Keratinocyte (primary cell): ENCODE data around the gene RNF149. TPM values are rescaled to one million over a fixed set of nuclear protein-coding genes. Genes with fewer than 3 reads are reported as not detected.

Experiments used
- DNase-seq: peaks from one replicate; pipeline ENCODE4 v3.0.0-alpha.2; 2011; ENCODE audit warnings: low read depth, missing footprints, low spot score
- FAIRE-seq: peaks from 2 replicates; lab custom pipeline; 2011; peaks lifted over from hg19 to GRCh38; lab: Jason Lieb, UNC
- H2AFZ ChIP-seq: 2 replicates; pipeline ENCODE4 v1.6.0; 2012; ENCODE audit warnings: low read length, control low read depth, inconsistent platforms; ENCODE audit not compliant: control insufficient read depth
- H3K27ac ChIP-seq: 2 replicates; pipeline ENCODE4 v1.5.1; 2011; ENCODE audit warnings: low read length; ENCODE audit not compliant: control insufficient read depth, insufficient read depth
- H3K27me3 ChIP-seq: 3 replicates; pipeline ENCODE4 v1.6.0; 2011; ENCODE audit warnings: low read length; ENCODE audit not compliant: control insufficient read depth, insufficient read depth; ENCODE audit errors: extremely low read depth
- H3K36me3 ChIP-seq, 2 experiments: 2 replicates in 1 of 2; 3 replicates in 1 of 2; pipeline ENCODE4 v1.5.1; 2011; ENCODE audit warnings: low read length in 2 of 2, mild to moderate bottlenecking in 1 of 2; ENCODE audit not compliant: control insufficient read depth in 2 of 2, insufficient read depth in 2 of 2; ENCODE audit errors: extremely low read depth in 1 of 2
- H3K4me1 ChIP-seq: 3 replicates; pipeline ENCODE4 v1.5.1; 2011; ENCODE audit warnings: low read length; ENCODE audit not compliant: control insufficient read depth, insufficient read depth; ENCODE audit errors: extremely low read depth
- H3K4me2 ChIP-seq: 3 replicates; pipeline ENCODE4 v1.6.0; 2011; ENCODE audit warnings: low read depth, low read length; ENCODE audit not compliant: control insufficient read depth, insufficient read depth; ENCODE audit errors: extremely low read depth
- H3K4me3 ChIP-seq, 3 experiments: fragments of 200-600 bp in 1 of 3; sonication (generic) in 1 of 3; 2 replicates in 2 of 3; 3 replicates in 1 of 3; pipeline ENCODE4 v1.5.1; 2011 to 2016; ENCODE audit warnings: low read length in 3 of 3, mild to moderate bottlenecking in 3 of 3, control low read depth in 2 of 3, inconsistent platforms in 1 of 3, low read depth in 1 of 3, mixed read lengths in 1 of 3, mixed run types in 1 of 3, moderate library complexity in 1 of 3; ENCODE audit not compliant: control insufficient read depth in 2 of 3, insufficient read depth in 2 of 3; ENCODE audit errors: extremely low read depth in 1 of 3
- H3K79me2 ChIP-seq: 2 replicates; pipeline ENCODE4 v1.6.0; 2012; ENCODE audit warnings: low read length; ENCODE audit not compliant: control insufficient read depth, insufficient read depth
- H3K9ac ChIP-seq: 3 replicates; pipeline ENCODE4 v1.6.0; 2011; ENCODE audit warnings: low read length; ENCODE audit not compliant: control insufficient read depth, insufficient read depth; ENCODE audit errors: extremely low read depth
- H3K9me1 ChIP-seq: 3 replicates; pipeline ENCODE4 v1.6.0; 2011; ENCODE audit warnings: low read length; ENCODE audit not compliant: control insufficient read depth, insufficient read depth; ENCODE audit errors: extremely low read depth
- H3K9me3 ChIP-seq: 2 replicates; pipeline ENCODE4 v1.5.1; 2012; ENCODE audit warnings: low read depth, low read length; ENCODE audit not compliant: control insufficient read depth
- H4K20me1 ChIP-seq: 3 replicates; pipeline ENCODE4 v1.6.0; 2011; ENCODE audit warnings: low read length; ENCODE audit not compliant: control insufficient read depth, insufficient read depth; ENCODE audit errors: extremely low read depth
- CTCF ChIP-seq, 3 experiments: IDR thresholded peaks in 1 of 3; conservative IDR thresholded peaks in 1 of 3; optimal IDR thresholded peaks in 1 of 3; 2 replicates in 2 of 3; 3 replicates in 1 of 3; pipeline versions ENCODE3 to v1.5.1; 2011; ENCODE audit warnings: low read length in 3 of 3, mild to moderate bottlenecking in 3 of 3, moderate library complexity in 2 of 3, control low read depth in 1 of 3, inconsistent platforms in 1 of 3; ENCODE audit not compliant: insufficient read depth in 2 of 3; ENCODE audit errors: extremely low read depth in 1 of 3
- EZH2 ChIP-seq: IDR thresholded peaks from one replicate; pipeline ENCODE4 v1.6.1; 2012; ENCODE audit warnings: inconsistent platforms, mild to moderate bottlenecking, low read length, moderate library complexity
- dilution Hi-C: fragments of 300-500 bp; cut with MboI; formaldehyde crosslinking; loops from one replicate; pipeline ENCODE4 v1.7.0; 2020; ENCODE audit warnings: low sequenced_read_pairs; ENCODE audit not compliant: extremely low pct_ligation_motif_present
- polyA plus RNA-seq, 5 experiments: library from polyadenylated mRNA; depleted of rRNA in 3 of 5; stranded (reverse) in 3 of 5; stranded (forward) in 1 of 5; unstranded in 1 of 5; fragments of >200 nt; gene quantifications; 1 replicate in 1 of 5; 2 replicates in 3 of 5; 3 replicates in 1 of 5; pipeline versions ENCODE4 v1.2.1 to v1.2.3, GENCODE V29; 2011 to 2012; ENCODE audit warnings: missing spikeins in 2 of 5, low read depth in 1 of 5, low replicate concordance in 1 of 5

Gene RNF149
- polyA plus RNA-seq, 1 donor (not counting 4 experiments of a cell fraction or from before 2014, with no cell fraction given) = 68.0 TPM

GRCh38 chr2:101300836-101301235 lies 7.7 kb downstream of the RNF149 start:
- Histone ChIP-seq H3K79me2 (peaks cover 97% of the 10 kb centered on the region), H3K9me3 (no peaks in the 10 kb centered on the region), H3K27me3 (no peaks in the 10 kb centered on the region), H3K4me2 (no peak overlapping the region), H3K9ac (no peak overlapping the region), H3K27ac (no peak overlapping the region), H3K9me1 (peaks cover 3% of the 10 kb centered on the region), H3K4me1 (peaks cover 9% of the 10 kb centered on the region), H2AFZ (no peak overlapping the region), H3K4me3 (no peak overlapping the region), H3K36me3 (peaks cover 1 to 12% of the 10 kb centered on the region in 2 experiments), H4K20me1 (peaks cover 28% of the 10 kb centered on the region)
- no peak for TF ChIP-seq EZH2
- TF ChIP-seq CTCF (optimal IDR thresholded peaks at IDR 0.05 in 1 of 3, IDR thresholded peaks at IDR 0.05 in 1 of 3, conservative IDR thresholded peaks at IDR 0.05 in 1 of 3; ENCODE audit: extremely low read depth in 1 of 3, insufficient read depth in 2 of 3, low read length in 3 of 3) = no peak
- dilution Hi-C loops = no loop called here
- DNase-seq = no peak
- no peak for FAIRE-seq

- H3K79me2 ChIP-seq = peaks cover 97% of the 10 kb centered on the region
- no peak overlapping the region for H3K4me2 ChIP-seq
- no peak overlapping the region for H3K4me3 ChIP-seq
- H3K9me3 ChIP-seq = no peaks in the 10 kb centered on the region
- H3K27ac ChIP-seq = no peak overlapping the region
- peaks cover 3% of the 10 kb centered on the region for H3K4me1 ChIP-seq
- peaks cover 3% of the 10 kb centered on the region for H3K9me1 ChIP-seq
- peaks cover 21% of the 10 kb centered on the region for H4K20me1 ChIP-seq
- no peak overlapping the region for H2AFZ ChIP-seq
- FAIRE-seq (no peak), DNase-seq (no peak)
- no peaks in the 10 kb centered on the region for H3K27me3 ChIP-seq
- H3K36me3 ChIP-seq = peaks cover 1 to 10% of the 10 kb centered on the region in 2 experiments
- no peak overlapping the region for H3K9ac ChIP-seq
- dilution Hi-C loops = no loop called here
- TF ChIP-seq EZH2 (no peak), CTCF (optimal IDR thresholded peaks at IDR 0.05 in 1 of 3, IDR thresholded peaks at IDR 0.05 in 1 of 3, conservative IDR thresholded peaks at IDR 0.05 in 1 of 3; ENCODE audit: extremely low read depth in 1 of 3, insufficient read depth in 2 of 3, low read length in 3 of 3) (no peak)
These were observed 8.3 kb downstream of the RNF149 start for GRCh38 chr2:101300164-101300563.
